Endothelial cell of umbilical vein (primary cell): ENCODE data around the gene IQSEC2. TPM values are rescaled to one million over a fixed set of nuclear protein-coding genes. Genes with fewer than 3 reads are reported as not detected.

Experiments
- BruUV-seq: library from RNA; stranded (reverse); fragments of 400-500 nt; replicated peaks from 2 replicates; lab custom pipeline; 2021; lab: Mats Ljungman, UMichigan
- CTCF ChIA-PET: fragments of 300-600, 350-600 bp; sonication (Branson Sonifier 250); formaldehyde crosslinking; loops from one replicate; lab custom pipeline; 2021; ENCODE audit warnings: antibody characterized with exemption, inconsistent platforms; lab: Charles Lee
- POLR2A ChIA-PET: fragments of 300-600, 350-600 bp; sonication (Branson Sonifier 250); formaldehyde crosslinking; loops from one replicate; lab custom pipeline; 2021; ENCODE audit warnings: antibody characterized with exemption, inconsistent platforms; lab: Charles Lee
- DNase-seq: peaks from one replicate; pipeline ENCODE4 v3.0.0-alpha.2; 2011; ENCODE audit warnings: low read depth, low spot score
- FAIRE-seq: peaks from 2 replicates; lab custom pipeline; 2011; peaks lifted over from hg19 to GRCh38; lab: Jason Lieb, UNC
- H2AFZ ChIP-seq: 2 replicates; pipeline ENCODE4 v1.6.0; 2012; ENCODE audit warnings: low read depth, low read length, control low read depth, inconsistent platforms
- H3K27ac ChIP-seq: 2 replicates; pipeline ENCODE4 v1.5.1; 2011; ENCODE audit warnings: low read depth, mild to moderate bottlenecking, control low read depth, low read length, moderate library complexity; ENCODE audit not compliant: insufficient read depth
- H3K27me3 ChIP-seq, 2 experiments: 2 replicates each; pipeline versions ENCODE4 v1.6.0 to v1.6.1; 2011; ENCODE audit warnings: low read length in 2 of 2, mixed read lengths in 1 of 2; ENCODE audit not compliant: control insufficient read depth in 2 of 2, insufficient read depth in 2 of 2
- H3K36me3 ChIP-seq, 2 experiments: 2 replicates in 1 of 2; 3 replicates in 1 of 2; pipeline ENCODE4 v1.5.1; 2011; ENCODE audit warnings: low read length in 2 of 2, mild to moderate bottlenecking in 1 of 2, moderate library complexity in 1 of 2; ENCODE audit not compliant: control insufficient read depth in 2 of 2, insufficient read depth in 2 of 2; ENCODE audit errors: extremely low read depth in 1 of 2
- H3K4me1 ChIP-seq: 3 replicates; pipeline ENCODE4 v1.5.1; 2011; ENCODE audit warnings: mild to moderate bottlenecking, low read length; ENCODE audit not compliant: control insufficient read depth, insufficient read depth; ENCODE audit errors: extremely low read depth
- H3K4me2 ChIP-seq: 2 replicates; pipeline ENCODE4 v1.6.1; 2011; ENCODE audit warnings: low read length, control low read depth, mixed read lengths; ENCODE audit not compliant: insufficient read depth
- H3K4me3 ChIP-seq, 3 experiments: fragments of 200-600 bp in 1 of 3; sonication (generic), shearing (Covaris generic) in 1 of 3; replicated peaks in 1 of 3; 2 replicates each; pipeline ENCODE4 v1.5.1; 2011 to 2016; ENCODE audit warnings: control low read depth in 3 of 3, low read length in 3 of 3, mild to moderate bottlenecking in 2 of 3, inconsistent platforms in 1 of 3, low read depth in 1 of 3, moderate library complexity in 1 of 3; ENCODE audit not compliant: insufficient read depth in 1 of 3
- H3K79me2 ChIP-seq: 2 replicates; pipeline ENCODE4 v1.6.0; 2012; ENCODE audit warnings: low read length, inconsistent platforms; ENCODE audit not compliant: control insufficient read depth, insufficient read depth
- H3K9ac ChIP-seq: replicated peaks from 2 replicates; pipeline ENCODE3; 2011; ENCODE audit warnings: low read length, control low read depth; ENCODE audit not compliant: insufficient read depth; ENCODE audit errors: extremely low read depth
- H3K9me1 ChIP-seq: replicated peaks from 3 replicates; pipeline ENCODE4 v1.6.0; 2011; ENCODE audit warnings: mild to moderate bottlenecking, low read length; ENCODE audit not compliant: control insufficient read depth, insufficient read depth; ENCODE audit errors: extremely low read depth
- H3K9me3 ChIP-seq: replicated peaks from 2 replicates; pipeline ENCODE4 v1.5.1; 2012; ENCODE audit warnings: low read length, inconsistent platforms; ENCODE audit not compliant: control insufficient read depth, insufficient read depth
- H4K20me1 ChIP-seq: replicated peaks from 2 replicates; pipeline ENCODE3; 2011; ENCODE audit warnings: mild to moderate bottlenecking, low read length; ENCODE audit not compliant: control insufficient read depth, insufficient read depth; ENCODE audit errors: extremely low read depth
- CTCF ChIP-seq, 2 donors: IDR thresholded peaks; 1 replicate in 1 of 2; 2 replicates in 1 of 2; pipeline ENCODE4 v1.5.1; 2011; ENCODE audit warnings: low read length in 2 of 2, mild to moderate bottlenecking in 2 of 2, moderate library complexity in 2 of 2, control low read depth in 1 of 2, inconsistent platforms in 1 of 2, low read depth in 1 of 2; ENCODE audit not compliant: insufficient read depth in 1 of 2; ENCODE audit errors: extremely low read depth in 1 of 2
- EZH2 ChIP-seq: IDR thresholded peaks from 2 replicates; pipeline ENCODE4 v1.6.1; 2012; ENCODE audit warnings: borderline replicate concordance, low read depth, mild to moderate bottlenecking, moderate library complexity, low read length, inconsistent platforms; ENCODE audit not compliant: severe bottlenecking
- FOS ChIP-seq: IDR thresholded peaks from 2 replicates; pipeline ENCODE4 v1.6.1; 2011; ENCODE audit warnings: mild to moderate bottlenecking, low read length, moderate library complexity, borderline replicate concordance; ENCODE audit not compliant: insufficient read depth
- GATA2 ChIP-seq: IDR thresholded peaks from 2 replicates; pipeline ENCODE4 v1.7.0; 2011; ENCODE audit warnings: low read depth, mild to moderate bottlenecking, moderate library complexity, mixed read lengths, low read length; ENCODE audit not compliant: insufficient read length, insufficient read depth
- JUN ChIP-seq: IDR thresholded peaks from 2 replicates; pipeline ENCODE4 v1.6.1; 2011; ENCODE audit warnings: borderline replicate concordance, low read depth; ENCODE audit not compliant: insufficient read length, insufficient read depth
- MAX ChIP-seq: IDR thresholded peaks from 2 replicates; pipeline ENCODE4 v1.6.1; 2011; ENCODE audit not compliant: insufficient read depth, insufficient read length
- MYC ChIP-seq: IDR thresholded peaks from one replicate; pipeline ENCODE4 v1.6.1; 2011; ENCODE audit warnings: mild to moderate bottlenecking, low read depth, low read length
- POLR2A ChIP-seq: IDR thresholded peaks from 2 replicates; pipeline ENCODE4 v1.6.1; 2012; ENCODE audit warnings: low read depth, mild to moderate bottlenecking, control low read depth, low read length
- POLR2AphosphoS5 ChIP-seq: IDR thresholded peaks from 2 replicates; pipeline ENCODE4 v1.6.1; 2012; ENCODE audit warnings: low read depth, mild to moderate bottlenecking, control low read depth, low read length, moderate library complexity; ENCODE audit not compliant: insufficient read depth
- dilution Hi-C: fragments of 300-500 bp; cut with MboI; formaldehyde crosslinking; loops from one replicate; pipeline ENCODE4 v1.15.0; 2019; ENCODE audit warnings: low sequenced_read_pairs; ENCODE audit not compliant: extremely low pct_ligation_motif_present
- intact Hi-C: fragments of 100-400 bp; cut with micrococcal nuclease; formaldehyde crosslinking; loops from one replicate; pipeline ENCODE4 v1.10.0; 2022
- polyA plus RNA-seq, 4 experiments: library from polyadenylated mRNA; depleted of rRNA in 3 of 4; stranded (reverse) in 3 of 4; unstranded in 1 of 4; fragments of >200 nt; gene quantifications; 2 replicates each; pipeline versions ENCODE4 v1.2.1 to v1.2.3, GENCODE V29; 2011 to 2012; ENCODE audit warnings: missing spikeins in 1 of 4
- total RNA-seq: library from RNA; stranded (reverse); gene quantifications from 2 replicates; pipeline ENCODE4 v1.2.3, GENCODE V29; 2021

IQSEC2 gene
- total and polyA plus RNA-seq, 2 donors (not counting 3 experiments of a cell fraction or from before 2014, with no cell fraction given): 5.4 to 9.9 TPM

- no peaks in the 10 kb centered on the region for H3K9me1 ChIP-seq
- CTCF ChIA-PET: interaction anchor here (1.5 to 7.5 kb wide), 2 partner anchors 26 to 38 kb away, joined by 3 to 45 read pairs; no protein-coding TSS in a partner anchor
- H3K4me3 ChIP-seq: no peak overlapping the region
Measured at GRCh38 chrX:53287493-53288138, 6.2 kb upstream of the IQSEC2 start.

GRCh38 chrX:53286171-53286570 is 4.8 kb upstream of the IQSEC2 start:
- intact Hi-C loops (no loop called here), dilution Hi-C loops (no loop called here)
- no peaks in the 10 kb centered on the region for H3K9me1 ChIP-seq
- H3K36me3 ChIP-seq: no peaks in the 10 kb centered on the region
- H2AFZ ChIP-seq: no peak overlapping the region
- H3K27ac ChIP-seq: no peak overlapping the region
- no peaks in the 10 kb centered on the region for H3K27me3 ChIP-seq
- no peak for TF ChIP-seq POLR2AphosphoS5
- no peak for TF ChIP-seq GATA2
- TF ChIP-seq FOS: no peak
- no peak for TF ChIP-seq EZH2
- TF ChIP-seq POLR2A: no peak
- no peak for TF ChIP-seq MYC
- TF ChIP-seq JUN: no peak
- no peak for TF ChIP-seq CTCF (IDR thresholded peaks at IDR 0.05; ENCODE audit: extremely low read depth in 1 of 2, insufficient read depth in 1 of 2, low read depth in 1 of 2, low read length in 2 of 2)
- no peak for TF ChIP-seq MAX
- no peaks in the 10 kb centered on the region for H4K20me1 ChIP-seq
- H3K4me3 ChIP-seq: no peak overlapping the region
- FAIRE-seq (no peak), DNase-seq (no peak)
- peaks cover 15% of the 10 kb centered on the region for H3K4me1 ChIP-seq
- POLR2A ChIA-PET: no interaction called here
- CTCF ChIA-PET: interaction anchor here (0.6 to 7.5 kb wide), 8 partner anchors 8 to 196 kb away, joined by 3 to 45 read pairs (median 4); no protein-coding TSS in a partner anchor
- H3K4me2 ChIP-seq: no peak overlapping the region
- H3K79me2 ChIP-seq: no peaks in the 10 kb centered on the region
- no peak overlapping the region for H3K9ac ChIP-seq
- BruUV-seq: no TSS peak
- H3K9me3 ChIP-seq: no peaks in the 10 kb centered on the region

More at GRCh38 chrX:53287493-53288138, 6.2 kb upstream of the IQSEC2 start:
- Histone ChIP-seq H3K4me1 (peaks cover 10% of the 10 kb centered on the region), H3K79me2 (no peaks in the 10 kb centered on the region), H3K9me3 (no peaks in the 10 kb centered on the region), H3K27ac (no peak overlapping the region), H3K27me3 (no peaks in the 10 kb centered on the region), H3K9ac (no peak overlapping the region), H3K4me2 (peak overlapping the region; percentile 10), H3K36me3 (no peaks in the 10 kb centered on the region), H4K20me1 (no peaks in the 10 kb centered on the region), H2AFZ (peak overlapping the region; percentile 26)
- BruUV-seq: no TSS peak
- DNase-seq: peak; percentile 45
- peak; percentile 91 for FAIRE-seq
- dilution Hi-C loops (no loop called here), intact Hi-C loops (no loop called here)
- TF ChIP-seq EZH2 (no peak), MAX (no peak), JUN (peak; percentile 23), FOS (peak; percentile 60)
- POLR2A ChIA-PET: no interaction called here
